HEK293T (cell line): Measurements from ENCODE around the gene LOXL4.
"Not testable (repeated sequence)": the region's sequence is repeated elsewhere in the genome, so short reads cannot be mapped to it uniquely, and the experiment has no call there.

ENCODE experiments used
- CTCF ChIA-PET: fragments of 350-600 bp; formaldehyde crosslinking; extraction: SDS; loops from one replicate; lab custom pipeline; 2021; ENCODE audit warnings: antibody characterized with exemption, inconsistent platforms; lab: Yijun Ruan, JAX
- POLR2A ChIA-PET: fragments of 350-600 bp; formaldehyde crosslinking; extraction: SDS; loops from one replicate; lab custom pipeline; 2020; ENCODE audit warnings: antibody characterized with exemption, inconsistent platforms; lab: Yijun Ruan, JAX
- DNase-seq: peaks from one replicate; pipeline ENCODE4 v3.0.0; 2012; ENCODE audit warnings: mixed read lengths; ENCODE audit errors: extremely low spot score
- ARNT ChIP-seq: fragments of 450-650 bp; IDR thresholded peaks from 2 replicates; pipeline ENCODE4 v1.6.1; 2017; ENCODE audit warnings: mild to moderate bottlenecking
- BHLHE40 ChIP-seq: fragments of 450-650 bp; IDR thresholded peaks from 2 replicates; pipeline ENCODE4 v1.6.1; 2016; ENCODE audit warnings: mild to moderate bottlenecking, moderate library complexity, borderline replicate concordance
- CTBP1 ChIP-seq: fragments of 450-650 bp; IDR thresholded peaks from 2 replicates; pipeline ENCODE4 v1.6.1; 2016; ENCODE audit warnings: borderline replicate concordance
- ELF4 ChIP-seq: fragments of 450-650 bp; IDR thresholded peaks from 2 replicates; pipeline ENCODE4 v1.6.1; 2017; ENCODE audit warnings: antibody characterized with exemption
- FOXA1 ChIP-seq: fragments of 450-650 bp; IDR thresholded peaks from 2 replicates; pipeline ENCODE4 v1.6.1; 2016; ENCODE audit warnings: mild to moderate bottlenecking
- FOXK2 ChIP-seq: fragments of 450-650 bp; IDR thresholded peaks from 2 replicates; pipeline ENCODE4 v1.6.1; 2016; ENCODE audit warnings: mild to moderate bottlenecking
- FOXM1 ChIP-seq: fragments of 450-650 bp; IDR thresholded peaks from 2 replicates; pipeline ENCODE4 v1.6.1; 2017; ENCODE audit warnings: mild to moderate bottlenecking, borderline replicate concordance
- HDGF ChIP-seq: fragments of 450-650 bp; IDR thresholded peaks from 2 replicates; pipeline ENCODE4 v1.6.1; 2017; ENCODE audit warnings: antibody characterized with exemption, borderline replicate concordance
- L3MBTL2 ChIP-seq: fragments of 450-650 bp; conservative IDR thresholded peaks from 2 replicates; pipeline ENCODE4 v1.6.1; 2016; ENCODE audit warnings: mild to moderate bottlenecking
- LEF1 ChIP-seq: fragments of 450-650 bp; IDR thresholded peaks from 2 replicates; pipeline ENCODE4 v1.6.1; 2017; ENCODE audit warnings: mild to moderate bottlenecking, borderline replicate concordance
- NFRKB ChIP-seq: fragments of 450-650 bp; IDR thresholded peaks from 2 replicates; pipeline ENCODE4 v1.6.1; 2016; ENCODE audit warnings: mild to moderate bottlenecking, moderate library complexity
- PKNOX1 ChIP-seq: fragments of 450-650 bp; IDR thresholded peaks from 2 replicates; pipeline ENCODE4 v1.6.1; 2016
- SP1 ChIP-seq: fragments of 450-650 bp; IDR thresholded peaks from 2 replicates; pipeline ENCODE4 v1.6.1; 2017
- SUZ12 ChIP-seq: fragments of 450-650 bp; IDR thresholded peaks from 2 replicates; pipeline ENCODE4 v1.6.1; 2016; ENCODE audit warnings: mild to moderate bottlenecking
- TARDBP ChIP-seq: fragments of 450-650 bp; IDR thresholded peaks from 2 replicates; pipeline ENCODE4 v1.6.1; 2016
- ZNF384 ChIP-seq: fragments of 450-650 bp; IDR thresholded peaks from 2 replicates; pipeline ENCODE4 v1.6.1; 2016

LOXL4 gene

GRCh38 chr10:98236862-98237261 lies 31.1 kb downstream of the LOXL4 start:
- POLR2A ChIA-PET = no interaction called here
- CTCF ChIA-PET = no interaction called here
- DNase-seq = no peak
- TF ChIP-seq SUZ12 = no peak
- TF ChIP-seq NFRKB = no peak
- TF ChIP-seq FOXM1 = no peak
- no peak for TF ChIP-seq SP1
- no peak for TF ChIP-seq CTBP1
- TF ChIP-seq ARNT = no peak
- TF ChIP-seq L3MBTL2 = no peak
- no peak for TF ChIP-seq ELF4
- TF ChIP-seq PKNOX1 = no peak
- TF ChIP-seq ZNF384 = no peak
- no peak for TF ChIP-seq FOXK2
- TF ChIP-seq BHLHE40 = no peak
- TF ChIP-seq LEF1 = no peak
- TF ChIP-seq HDGF = no peak
- no peak for TF ChIP-seq FOXA1
- TF ChIP-seq TARDBP = no peak

- ChIA-PET CTCF (no interaction called here), POLR2A (no interaction called here)
- no peak for DNase-seq
- TF ChIP-seq NFRKB (no peak), SP1 (no peak), SUZ12 (no peak), HDGF (no peak), LEF1 (no peak), PKNOX1 (no peak), CTBP1 (no peak), ELF4 (no peak), BHLHE40 (no peak), FOXK2 (no peak)
Observed at GRCh38 chr10:98235846-98236245, 32.1 kb downstream of the LOXL4 start.

GRCh38 chr10:98231417-98231816 lies 36.6 kb downstream of the LOXL4 start:
- CTCF ChIA-PET = no interaction called here
- TF ChIP-seq SUZ12 (no peak), ARNT (no peak), FOXM1 (no peak), HDGF (no peak), SP1 (no peak), BHLHE40 (no peak), CTBP1 (no peak), TARDBP (no peak), L3MBTL2 (no peak), ELF4 (no peak), LEF1 (no peak), FOXA1 (no peak), ZNF384 (no peak), PKNOX1 (no peak), FOXK2 (no peak), NFRKB (no peak)
- POLR2A ChIA-PET = no interaction called here
- no peak for DNase-seq

GRCh38 chr10:98228266-98228665 lies 39.7 kb downstream of the LOXL4 start:
- DNase-seq, CTCF ChIA-PET, POLR2A ChIA-PET: not testable (repeated sequence)

GRCh38 chr10:98227713-98228112 lies 40.3 kb downstream of the LOXL4 start:
- DNase-seq, POLR2A ChIA-PET, CTCF ChIA-PET: not testable (repeated sequence)

- no peak for TF ChIP-seq PKNOX1
- no peak for TF ChIP-seq ARNT
- no peak for TF ChIP-seq SP1
- TF ChIP-seq LEF1 = no peak
- TF ChIP-seq FOXA1 = no peak
- TF ChIP-seq FOXK2 = no peak
- TF ChIP-seq BHLHE40 = no peak
- TF ChIP-seq HDGF = no peak
- TF ChIP-seq ELF4 = no peak
- TF ChIP-seq NFRKB = no peak
- TF ChIP-seq FOXM1 = no peak
- no peak for TF ChIP-seq ZNF384
- no peak for TF ChIP-seq L3MBTL2
- no peak for DNase-seq
- CTCF ChIA-PET = no interaction called here
- POLR2A ChIA-PET = no interaction called here
Observed at GRCh38 chr10:98226508-98227144, 41.4 kb downstream of the LOXL4 start.
